Measurements from ENCODE around the gene TNFAIP2.

GRCh38 chr14:103087343-103087835 lies 35.9 kb upstream of the TNFAIP2 start:
- TF ChIP-seq ZC3H10 (CRISPR knock-in tag; IDR thresholded peaks at IDR 0.05) (no peak), ZFP3 (CRISPR knock-in tag; IDR thresholded peaks at IDR 0.05) (no peak), CREB5 (CRISPR knock-in tag; IDR thresholded peaks at IDR 0.05; ENCODE audit: low read depth) (no peak), OSR1 (CRISPR knock-in tag; IDR thresholded peaks at IDR 0.05) (no peak), TOX (CRISPR knock-in tag; IDR thresholded peaks at IDR 0.05; ENCODE audit: borderline replicate concordance) (no peak), PATZ1 (CRISPR knock-in tag; IDR thresholded peaks at IDR 0.05; ENCODE audit: borderline replicate concordance) (no peak), SNAI2 (CRISPR knock-in tag; IDR thresholded peaks at IDR 0.05) (no peak), RARB (CRISPR knock-in tag; IDR thresholded peaks at IDR 0.05) (no peak), POU6F1 (CRISPR knock-in tag; IDR thresholded peaks at IDR 0.05; ENCODE audit: borderline replicate concordance, low read depth) (no peak), ISL1 (CRISPR knock-in tag; IDR thresholded peaks at IDR 0.05) (no peak), ZFP30 (CRISPR knock-in tag; IDR thresholded peaks at IDR 0.05) (no peak)

All from SK-N-SH treated with all-trans-retinoic acid at 6 μM for 48 hours (cell line).